Right lobe of liver (tissue), 6 donors: Measurements from ENCODE around the gene UTP25. TPM values are rescaled to one million over a fixed set of nuclear protein-coding genes. Genes with fewer than 3 reads are reported as not detected.

Experiments used
- ATAC-seq, 4 donors: fragments of 200-7000 bp; cut with Tn5 transposase; one replicate each; pipeline ENCODE4 v1.9.1; 2020; ENCODE audit warnings: mild to moderate bottlenecking in 4 of 4, moderate library complexity in 4 of 4
- DNase-seq, 3 donors: peaks; one replicate each; pipeline ENCODE4 v3.0.0-alpha.2; 2020
- H3K27ac ChIP-seq, 3 donors: fragments of 200-600 bp; one replicate each; pipeline ENCODE4 v1.8.0; 2022
- H3K27me3 ChIP-seq, 2 donors: fragments of 200-600 bp; one replicate each; pipeline ENCODE4 v1.8.0; 2022
- H3K36me3 ChIP-seq, 4 donors: fragments of 200-600 bp; sonication (generic) in 1 of 4; one replicate each; pipeline versions ENCODE4 v1.5.1 to v1.8.0; 2017 to 2022; ENCODE audit warnings: control low read depth in 1 of 4
- H3K4me1 ChIP-seq, 4 donors: fragments of 200-600 bp; sonication (generic) in 1 of 4; one replicate each; pipeline versions ENCODE4 v1.5.1 to v1.8.0; 2017 to 2022; ENCODE audit warnings: control low read depth in 1 of 4
- H3K4me3 ChIP-seq, 3 donors: fragments of 200-600 bp; one replicate each; pipeline ENCODE4 v1.8.0; 2022
- H3K9me3 ChIP-seq, 4 donors: fragments of 200-600 bp; sonication (generic) in 1 of 4; one replicate each; pipeline versions ENCODE4 v1.5.1 to v1.8.0; 2017 to 2022; ENCODE audit warnings: control low read depth in 1 of 4
- POLR2A ChIP-seq: fragments of 450-650 bp; IDR thresholded peaks from one replicate; pipeline ENCODE4 v1.6.1; 2017; ENCODE audit warnings: antibody characterized with exemption, mild to moderate bottlenecking
- WGBS: methylation state at CpG from one replicate; pipeline ENCODE4 v1.1.6; 2018; ENCODE audit warnings: low coverage, low lambda C conversion rate; ENCODE audit not compliant: insufficient coverage; ENCODE audit errors: missing lambda C conversion rate; 5-methylcytosine and 5-hydroxymethylcytosine counted together
- intact Hi-C, 2 donors: fragments of 100-400 bp; cut with DNase I; formaldehyde crosslinking; loops; one replicate each; pipeline versions ENCODE4 v1.11.2 to v1.14.1; 2022
- total RNA-seq, 6 experiments: library from RNA; depleted of rRNA in 2 of 6; stranded (reverse); fragments of >200 nt in 2 of 6; fragmentation: NEBNext Ultra II Directional in 3 of 6; extraction: Animal tissue kit (Norgen Biotek cat#: 25700) in 3 of 6; gene quantifications; one replicate each; pipeline versions ENCODE4 v1.1.0 to v1.2.4, GENCODE V29; 2016 to 2023
- TF ChIP-seq, protein P1 (sequence below), 4 donors: fragments of 200-600 bp in 3 of 4; fragments of 450-650 bp in 1 of 4; IDR thresholded peaks; one replicate each; pipeline versions ENCODE4 v1.5.1 to v1.8.0; 2016 to 2022; ENCODE audit warnings: antibody characterized with exemption in 4 of 4, mild to moderate bottlenecking in 2 of 4
- donor health status: DM: no; HTN: yes; CAD: no.
- donor health status: DM: no; HTN: no; CAD: no.
- donor health status: DM: no; HTN: no; CAD: no.
- donor health status: DM: no; HTN: yes; CAD: no.
- donor health status: DM: no; HTN: yes; CAD: no.

UTP25 gene
- total RNA-seq, 6 experiments from 2014 or later, result 4.6 to 10.0 (median 6.4) TPM

DNA sequence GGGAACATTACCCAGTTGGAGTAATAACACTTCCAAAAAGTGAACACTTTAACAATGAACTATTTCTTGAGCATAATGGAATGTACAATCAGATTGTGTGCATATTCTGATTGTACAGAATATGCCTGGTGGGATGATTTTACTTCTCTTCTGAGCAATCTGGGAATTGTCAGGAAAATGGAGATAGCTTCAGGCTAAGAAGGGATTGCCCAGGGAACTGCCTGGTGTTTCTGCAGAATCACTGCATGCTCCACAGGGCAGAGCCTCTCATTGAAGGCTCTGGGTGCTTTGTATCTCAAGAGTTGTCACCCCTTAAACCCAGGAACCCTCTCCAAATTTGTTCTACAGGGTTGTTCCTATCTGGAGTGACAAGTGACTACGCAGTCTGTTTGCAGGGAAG is 51.2 kb downstream of the UTP25 start:
- TF ChIP-seq, protein P1, sequence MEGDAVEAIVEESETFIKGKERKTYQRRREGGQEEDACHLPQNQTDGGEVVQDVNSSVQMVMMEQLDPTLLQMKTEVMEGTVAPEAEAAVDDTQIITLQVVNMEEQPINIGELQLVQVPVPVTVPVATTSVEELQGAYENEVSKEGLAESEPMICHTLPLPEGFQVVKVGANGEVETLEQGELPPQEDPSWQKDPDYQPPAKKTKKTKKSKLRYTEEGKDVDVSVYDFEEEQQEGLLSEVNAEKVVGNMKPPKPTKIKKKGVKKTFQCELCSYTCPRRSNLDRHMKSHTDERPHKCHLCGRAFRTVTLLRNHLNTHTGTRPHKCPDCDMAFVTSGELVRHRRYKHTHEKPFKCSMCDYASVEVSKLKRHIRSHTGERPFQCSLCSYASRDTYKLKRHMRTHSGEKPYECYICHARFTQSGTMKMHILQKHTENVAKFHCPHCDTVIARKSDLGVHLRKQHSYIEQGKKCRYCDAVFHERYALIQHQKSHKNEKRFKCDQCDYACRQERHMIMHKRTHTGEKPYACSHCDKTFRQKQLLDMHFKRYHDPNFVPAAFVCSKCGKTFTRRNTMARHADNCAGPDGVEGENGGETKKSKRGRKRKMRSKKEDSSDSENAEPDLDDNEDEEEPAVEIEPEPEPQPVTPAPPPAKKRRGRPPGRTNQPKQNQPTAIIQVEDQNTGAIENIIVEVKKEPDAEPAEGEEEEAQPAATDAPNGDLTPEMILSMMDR (IDR thresholded peaks at IDR 0.05), result no peak
- no peak for TF ChIP-seq POLR2A
- Histone ChIP-seq H3K36me3 (no peaks in the 10 kb centered on the region), H3K27me3 (no peaks in the 10 kb centered on the region), H3K27ac (no peak overlapping the region), H3K4me1 (no peaks in the 10 kb centered on the region), H3K9me3 (no peaks in the 10 kb centered on the region), H3K4me3 (no peak overlapping the region)
- ATAC-seq (no peak), DNase-seq (no peak)
- 40% methylated on average over 1 of the region's 1 CpG for WGBS
- intact Hi-C loops, result no loop called here

DNA sequence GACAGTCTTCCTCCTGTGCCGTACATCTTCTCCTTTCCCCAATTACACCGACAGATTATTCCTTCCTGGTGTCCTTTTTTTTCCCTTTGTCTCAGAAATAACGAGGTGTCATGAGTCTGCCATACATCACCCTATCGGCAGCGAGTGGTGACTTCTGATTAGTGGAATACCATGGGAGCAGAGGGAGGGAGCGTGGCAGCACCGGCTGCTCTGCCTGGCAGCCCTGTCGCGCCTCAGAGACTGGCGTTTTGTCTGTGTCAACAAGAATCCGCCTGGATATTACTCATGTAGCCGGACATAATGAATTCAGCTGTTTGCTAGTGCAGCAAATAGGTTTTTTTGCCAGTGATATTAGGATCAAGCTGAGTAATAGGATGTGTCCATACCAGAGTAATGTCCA is 51.8 kb downstream of the UTP25 start:
- H3K4me3 ChIP-seq, result no peak overlapping the region
- no peak overlapping the region for H3K27ac ChIP-seq
- TF ChIP-seq, protein P1 (IDR thresholded peaks at IDR 0.05), result no peak
- no peak for TF ChIP-seq POLR2A
- no peaks in the 10 kb centered on the region for H3K27me3 ChIP-seq
- no peaks in the 10 kb centered on the region for H3K9me3 ChIP-seq
- H3K4me1 ChIP-seq, result no peaks in the 10 kb centered on the region
- intact Hi-C loops, result no loop called here
- ATAC-seq, result no peak
- no peaks in the 10 kb centered on the region for H3K36me3 ChIP-seq
- WGBS, result 40% methylated on average over 12 of the region's 12 CpGs
- no peak for DNase-seq

GRCh38 chr1:209880031-209880430 is 52.3 kb downstream of the UTP25 start:
- Histone ChIP-seq H3K4me1 (no peaks in the 10 kb centered on the region), H3K27ac (no peak overlapping the region), H3K27me3 (no peaks in the 10 kb centered on the region), H3K36me3 (no peaks in the 10 kb centered on the region), H3K4me3 (no peak overlapping the region), H3K9me3 (no peaks in the 10 kb centered on the region)
- DNase-seq (no peak), ATAC-seq (no peak)
- 47% methylated on average over 3 of the region's 3 CpGs for WGBS
- intact Hi-C loops, result no loop called here
- TF ChIP-seq POLR2A, result no peak
- TF ChIP-seq, protein P1 (IDR thresholded peaks at IDR 0.05), result no peak

GRCh38 chr1:209881619-209882018 is 53.8 kb downstream of the UTP25 start:
- no peak for ATAC-seq
- WGBS, result 41% methylated on average over 5 of the region's 5 CpGs
- intact Hi-C loops, result no loop called here

More at GRCh38 chr1:209881619-209882018, 53.8 kb downstream of the UTP25 start:
- no peak for TF ChIP-seq POLR2A
- TF ChIP-seq, protein P1 (IDR thresholded peaks at IDR 0.05), result no peak
- Histone ChIP-seq H3K4me1 (no peaks in the 10 kb centered on the region), H3K36me3 (no peaks in the 10 kb centered on the region), H3K27me3 (no peaks in the 10 kb centered on the region), H3K9me3 (no peaks in the 10 kb centered on the region), H3K4me3 (no peak overlapping the region), H3K27ac (no peak overlapping the region)
- no peak for DNase-seq
